ENCODE data around the gene TLE5. TPM values are rescaled to one million over a fixed set of nuclear protein-coding genes. Genes with fewer than 3 reads are reported as not detected.

The TLE5 gene
- total RNA-seq, 2 experiments from 2014 or later = 837 to 960 TPM

GRCh38 chr19:3100747-3101730, 38.7 kb upstream of the TLE5 start:
- CTCF ChIA-PET = interaction anchor here (0.6 to 2.3 kb wide), 5 partner anchors 8 to 136 kb away, joined by 3 to 7 read pairs (median 3); no protein-coding TSS in a partner anchor
- Mint-ChIP-seq H3K27me3 (peaks cover 23% of the 10 kb centered on the region), H3K27ac (no peak overlapping the region), H3K4me3 (no peak overlapping the region), H3K36me3 (ENCODE audit: low read depth) (no peaks in the 10 kb centered on the region), H3K4me1 (peaks cover 15% of the 10 kb centered on the region), H3K9me3 (no peaks in the 10 kb centered on the region)
- POLR2A ChIA-PET = no interaction called here
- DNase-seq = no peak

- no peak for DNase-seq
- Mint-ChIP-seq H3K4me1 (peaks cover 22% of the 10 kb centered on the region), H3K36me3 (ENCODE audit: low read depth) (no peaks in the 10 kb centered on the region), H3K9me3 (no peaks in the 10 kb centered on the region), H3K27ac (no peak overlapping the region), H3K4me3 (no peak overlapping the region), H3K27me3 (peaks cover 30% of the 10 kb centered on the region)
- ChIA-PET CTCF (interaction anchor here (0.6 to 2.3 kb wide), 4 partner anchors 9 to 136 kb away, joined by 3 to 7 read pairs (median 3); no protein-coding TSS in a partner anchor), POLR2A (no interaction called here)
Observed at GRCh38 chr19:3100331-3100730, 38.0 kb upstream of the TLE5 start.

GRCh38 chr19:3099347-3100145, 37.3 kb upstream of the TLE5 start:
- H3K36me3 Mint-ChIP-seq (ENCODE audit: low read depth) = no peaks in the 10 kb centered on the region
- H3K4me3 Mint-ChIP-seq = no peak overlapping the region
- H3K27ac Mint-ChIP-seq = no peak overlapping the region
- H3K27me3 Mint-ChIP-seq = peaks cover 34% of the 10 kb centered on the region
- no peak for DNase-seq
- CTCF ChIA-PET = interaction anchor here (0.6 to 1.9 kb wide), 2 partner anchors 9 to 1836 kb away, joined by 3 to 10 read pairs; no protein-coding TSS in a partner anchor
- peaks cover 26% of the 10 kb centered on the region for H3K4me1 Mint-ChIP-seq
- POLR2A ChIA-PET = no interaction called here
- no peaks in the 10 kb centered on the region for H3K9me3 Mint-ChIP-seq

- CTCF ChIA-PET = interaction anchor here (1.9 kb wide), 1 partner anchor 10 kb away, joined by 10 read pairs; no protein-coding TSS in a partner anchor
- DNase-seq = peak; percentile 44
- no peak overlapping the region for H3K4me3 Mint-ChIP-seq
Observed at GRCh38 chr19:3098515-3099346, 36.4 kb upstream of the TLE5 start.

GRCh38 chr19:3098141-3098514, 35.8 kb upstream of the TLE5 start:
- H3K9me3 Mint-ChIP-seq = no peaks in the 10 kb centered on the region
- H3K4me1 Mint-ChIP-seq = peaks cover 20% of the 10 kb centered on the region
- DNase-seq = no peak
- H3K36me3 Mint-ChIP-seq (ENCODE audit: low read depth) = no peaks in the 10 kb centered on the region
- ChIA-PET CTCF (interaction anchor here (0.6 to 1.9 kb wide), 2 partner anchors 11 to 100 kb away, joined by 3 to 10 read pairs; no protein-coding TSS in a partner anchor), POLR2A (no interaction called here)
- no peak overlapping the region for H3K4me3 Mint-ChIP-seq
- no peak overlapping the region for H3K27ac Mint-ChIP-seq
- peaks cover 34% of the 10 kb centered on the region for H3K27me3 Mint-ChIP-seq

More at GRCh38 chr19:3098515-3099346, 36.4 kb upstream of the TLE5 start:
- POLR2A ChIA-PET = no interaction called here
- Mint-ChIP-seq H3K9me3 (no peaks in the 10 kb centered on the region), H3K27me3 (peaks cover 34% of the 10 kb centered on the region), H3K36me3 (ENCODE audit: low read depth) (no peaks in the 10 kb centered on the region), H3K4me1 (peaks cover 22% of the 10 kb centered on the region), H3K27ac (no peak overlapping the region)

GRCh38 chr19:3097442-3097871, 35.2 kb upstream of the TLE5 start:
- Mint-ChIP-seq H3K4me3 (no peak overlapping the region), H3K9me3 (no peaks in the 10 kb centered on the region), H3K27ac (no peak overlapping the region), H3K36me3 (ENCODE audit: low read depth) (no peaks in the 10 kb centered on the region), H3K4me1 (peaks cover 20% of the 10 kb centered on the region), H3K27me3 (peaks cover 41% of the 10 kb centered on the region)
- CTCF ChIA-PET = interaction anchor here (0.6 to 1.9 kb wide), 2 partner anchors 11 to 100 kb away, joined by 3 to 10 read pairs; no protein-coding TSS in a partner anchor
- POLR2A ChIA-PET = no interaction called here
- no peak for DNase-seq

GRCh38 chr19:3096902-3097326, 34.6 kb upstream of the TLE5 start:
- ChIA-PET POLR2A (no interaction called here), CTCF (no interaction called here)
- Mint-ChIP-seq H3K4me3 (no peak overlapping the region), H3K27me3 (peaks cover 43% of the 10 kb centered on the region), H3K9me3 (no peaks in the 10 kb centered on the region), H3K27ac (no peak overlapping the region), H3K36me3 (ENCODE audit: low read depth) (no peaks in the 10 kb centered on the region), H3K4me1 (peaks cover 20% of the 10 kb centered on the region)
- no peak for DNase-seq

- Mint-ChIP-seq H3K4me1 (peaks cover 20% of the 10 kb centered on the region), H3K9me3 (no peaks in the 10 kb centered on the region), H3K27ac (no peak overlapping the region), H3K4me3 (no peak overlapping the region), H3K36me3 (ENCODE audit: low read depth) (no peaks in the 10 kb centered on the region), H3K27me3 (peaks cover 43% of the 10 kb centered on the region)
- DNase-seq = no peak
- ChIA-PET POLR2A (no interaction called here), CTCF (no interaction called here)
Observed at GRCh38 chr19:3096267-3096901, 34.1 kb upstream of the TLE5 start.

GRCh38 chr19:3095441-3096191, 33.3 kb upstream of the TLE5 start:
- Mint-ChIP-seq H3K9me3 (no peaks in the 10 kb centered on the region), H3K27me3 (peaks cover 40% of the 10 kb centered on the region), H3K36me3 (ENCODE audit: low read depth) (no peaks in the 10 kb centered on the region), H3K27ac (no peak overlapping the region), H3K4me1 (peaks cover 20% of the 10 kb centered on the region), H3K4me3 (peak overlapping the region; percentile 52)
- DNase-seq = peak; percentile 33
- CTCF ChIA-PET = interaction anchor here (1.5 to 1.9 kb wide), 2 partner anchors 9 to 20 kb away, joined by 4 to 11 read pairs; no protein-coding TSS in a partner anchor
- POLR2A ChIA-PET = no interaction called here

- H3K27me3 Mint-ChIP-seq = peaks cover 35% of the 10 kb centered on the region
- H3K27ac Mint-ChIP-seq = peak overlapping the region; percentile 41
Observed at GRCh38 chr19:3094601-3095440, 32.5 kb upstream of the TLE5 start.

More at GRCh38 chr19:3094601-3095440, 32.5 kb upstream of the TLE5 start:
- H3K4me1 Mint-ChIP-seq = peaks cover 20% of the 10 kb centered on the region
- ChIA-PET CTCF (interaction anchor here (1.5 to 1.9 kb wide), 2 partner anchors 10 to 19 kb away, joined by 4 to 11 read pairs; no protein-coding TSS in a partner anchor), POLR2A (no interaction called here)
- peak overlapping the region; percentile 52 for H3K4me3 Mint-ChIP-seq
- no peak for DNase-seq
- H3K36me3 Mint-ChIP-seq (ENCODE audit: low read depth) = no peaks in the 10 kb centered on the region
- no peaks in the 10 kb centered on the region for H3K9me3 Mint-ChIP-seq
